Fibroblast of mammary gland (primary cell): Measurements from ENCODE around the gene SLC35B4.

ENCODE experiments used
- DNase-seq: peaks from one replicate; pipeline ENCODE4 v3.0.0-alpha.2; 2010; ENCODE audit warnings: low read depth
- H3K4me3 ChIP-seq: 2 replicates; pipeline ENCODE4 v1.5.1; 2011; ENCODE audit warnings: low read depth, mild to moderate bottlenecking, low read length, moderate library complexity; ENCODE audit not compliant: control insufficient read depth
- CTCF ChIP-seq: conservative IDR thresholded peaks from 2 replicates; pipeline ENCODE4 v1.5.1; 2011; ENCODE audit warnings: low read depth, low read length, inconsistent platforms; ENCODE audit not compliant: control insufficient read depth, insufficient read depth

SLC35B4 gene

GRCh38 chr7:134246761-134247160 lies 70.0 kb downstream of the SLC35B4 start:
- DNase-seq = no peak
- no peak overlapping the region for H3K4me3 ChIP-seq
- TF ChIP-seq CTCF = no peak

- H3K4me3 ChIP-seq = no peak overlapping the region
- DNase-seq = no peak
- no peak for TF ChIP-seq CTCF
Observed at GRCh38 chr7:134246347-134246746, 70.4 kb downstream of the SLC35B4 start.

- no peak overlapping the region for H3K4me3 ChIP-seq
- no peak for DNase-seq
- TF ChIP-seq CTCF = no peak
Observed at GRCh38 chr7:134245253-134245652, 71.5 kb downstream of the SLC35B4 start.
